HCT116 (cell line): ENCODE data around the gene TOX4. TPM values are rescaled to one million over a fixed set of nuclear protein-coding genes. Genes with fewer than 3 reads are reported as not detected.

ENCODE experiments used
- ATAC-seq: fragments of 200-7000 bp; cut with Tn5 transposase; 2 replicates; pipeline ENCODE4 v1.9.1; 2020; ENCODE audit warnings: mild to moderate bottlenecking, moderate library complexity
- BruUV-seq: library from RNA; stranded (reverse); fragments of 400-500 nt; replicated peaks from 2 replicates; lab custom pipeline; 2021; lab: Mats Ljungman, UMichigan
- CTCF ChIA-PET: fragments of 300-600 bp; sonication (Branson Sonifier 250); formaldehyde crosslinking; loops from one replicate; lab custom pipeline; 2021; ENCODE audit warnings: antibody characterized with exemption; lab: Charles Lee
- POLR2A ChIA-PET: fragments of 300-600, 350-600 bp; sonication (Branson Sonifier 250); formaldehyde crosslinking; loops from one replicate; lab custom pipeline; 2021; ENCODE audit warnings: antibody characterized with exemption; lab: Charles Lee
- RAD21 ChIA-PET, 2 experiments: fragments of 300-600 bp; sonication (Branson Sonifier 250); formaldehyde crosslinking; loops; one replicate each; lab custom pipeline; 2023; ENCODE audit warnings: low total read pairs in 2 of 2; ENCODE audit not compliant: uncharacterized antibody in 2 of 2, unreplicated experiment in 2 of 2, low non-redundant PET in 1 of 2; lab: Charles Lee
- DNase-seq: peaks from one replicate; pipeline ENCODE4 v3.0.0-alpha.2; 2010; ENCODE audit warnings: low read depth, low spot score
- H2AFZ ChIP-seq: fragments of 200-600 bp; shearing (Covaris generic), sonication (generic); 2 replicates; pipeline ENCODE4 v1.6.1; 2017; ENCODE audit warnings: low read depth, mixed run types, mixed read lengths, antibody characterized with exemption, low read length; ENCODE audit not compliant: poor library complexity, severe bottlenecking
- H3K27ac ChIP-seq: 2 replicates; pipeline ENCODE4 v1.5.1; 2012; ENCODE audit warnings: low read depth, low read length
- H3K27me3 ChIP-seq: fragments of 200-600 bp; sonication (generic); 2 replicates; pipeline ENCODE4 v1.6.1; 2016; ENCODE audit warnings: mixed run types, low read length, mixed read lengths; ENCODE audit not compliant: insufficient read depth
- H3K36me3 ChIP-seq, 2 experiments: fragments of 200-500 bp in 1 of 2; fragments of 200-600 bp in 1 of 2; sonication (Bioruptor generic) in 1 of 2; sonication (generic) in 1 of 2; 2 replicates each; pipeline versions ENCODE4 v1.5.1 to v1.6.1; 2014 to 2016; ENCODE audit warnings: low read length in 2 of 2, inconsistent platforms in 1 of 2, mixed read lengths in 1 of 2, mixed run types in 1 of 2; ENCODE audit not compliant: insufficient read depth in 2 of 2, control insufficient read depth in 1 of 2
- H3K4me1 ChIP-seq, 2 experiments: fragments of 200-600 bp in 1 of 2; sonication (generic) in 1 of 2; 2 replicates each; pipeline versions ENCODE4 v1.5.1 to v1.6.1; 2012 to 2017; ENCODE audit warnings: low read length in 2 of 2, inconsistent platforms in 1 of 2, mild to moderate bottlenecking in 1 of 2, mixed read lengths in 1 of 2, mixed run types in 1 of 2, moderate library complexity in 1 of 2; ENCODE audit not compliant: insufficient read depth in 2 of 2, control insufficient read depth in 1 of 2
- H3K4me2 ChIP-seq: fragments of 200-600 bp; sonication (generic); 2 replicates; pipeline ENCODE4 v1.6.1; 2017; ENCODE audit warnings: mixed run types, low read length, mixed read lengths
- H3K4me3 ChIP-seq, 2 experiments: fragments of 200-600 bp in 1 of 2; sonication (generic) in 1 of 2; replicated peaks in 1 of 2; 2 replicates each; pipeline ENCODE4 v1.5.1; 2011 to 2016; ENCODE audit warnings: low read length in 2 of 2, control low read depth in 1 of 2, low read depth in 1 of 2, mild to moderate bottlenecking in 1 of 2, mixed read lengths in 1 of 2, mixed run types in 1 of 2
- H3K79me2 ChIP-seq: fragments of 200-600 bp; sonication (generic); 2 replicates; pipeline ENCODE4 v1.6.1; 2017; ENCODE audit warnings: mild to moderate bottlenecking, mixed run types, low read length, moderate library complexity, mixed read lengths; ENCODE audit not compliant: insufficient read depth
- H3K9ac ChIP-seq: fragments of 200-600 bp; sonication (generic); 2 replicates; pipeline ENCODE4 v1.6.1; 2016; ENCODE audit warnings: low read length, mixed read lengths
- H3K9me2 ChIP-seq: fragments of 200-600 bp; sonication (generic), shearing (Covaris generic); 2 replicates; pipeline ENCODE4 v1.6.1; 2017; ENCODE audit warnings: mixed run types, mild to moderate bottlenecking, moderate library complexity; ENCODE audit not compliant: insufficient read depth
- H3K9me3 ChIP-seq, 2 experiments: fragments of 200-500 bp in 1 of 2; fragments of 200-600 bp in 1 of 2; sonication (Bioruptor generic) in 1 of 2; sonication (generic) in 1 of 2; 2 replicates each; pipeline ENCODE4 v1.6.1; 2014 to 2017; ENCODE audit warnings: low read length in 2 of 2, mixed read lengths in 2 of 2, inconsistent platforms in 1 of 2, low read depth in 1 of 2, mild to moderate bottlenecking in 1 of 2, mixed run types in 1 of 2, moderate library complexity in 1 of 2; ENCODE audit not compliant: control insufficient read depth in 1 of 2, insufficient read depth in 1 of 2
- H4K20me1 ChIP-seq: fragments of 200-600 bp; sonication (generic), shearing (Covaris generic); 2 replicates; pipeline ENCODE4 v1.6.1; 2017; ENCODE audit warnings: mixed run types, mild to moderate bottlenecking, moderate library complexity; ENCODE audit not compliant: insufficient read depth
- CBX3 ChIP-seq: IDR thresholded peaks from 2 replicates; pipeline ENCODE4 v1.6.1; 2012; ENCODE audit warnings: low read depth
- EGR1 ChIP-seq: IDR thresholded peaks from 2 replicates; pipeline ENCODE4 v1.6.1; 2012; ENCODE audit warnings: low read depth
- ELF1 ChIP-seq: IDR thresholded peaks from 2 replicates; pipeline ENCODE4 v1.6.1; 2012; ENCODE audit warnings: low read depth, borderline replicate concordance
- EZH2 ChIP-seq: fragments of 200-600 bp; sonication (generic); IDR thresholded peaks from 2 replicates; pipeline ENCODE4 v1.6.1; 2017; ENCODE audit warnings: antibody characterized with exemption, mixed run types
- EZH2phosphoT487 ChIP-seq: fragments of 200-600 bp; IDR thresholded peaks from 2 replicates; pipeline ENCODE4 v1.6.1; 2018; ENCODE audit warnings: antibody characterized with exemption, borderline replicate concordance
- FOSL1 ChIP-seq: IDR thresholded peaks from 2 replicates; pipeline ENCODE4 v1.6.1; 2012; ENCODE audit warnings: low read depth
- JUND ChIP-seq: IDR thresholded peaks from 2 replicates; pipeline ENCODE4 v1.6.1; 2012
- POLR2A ChIP-seq: IDR thresholded peaks from 2 replicates; pipeline ENCODE4 v1.7.0; 2011; ENCODE audit warnings: borderline replicate concordance; ENCODE audit not compliant: insufficient read depth, insufficient read length; ENCODE audit errors: extremely low read depth
- RAD21 ChIP-seq: IDR thresholded peaks from 2 replicates; pipeline ENCODE4 v1.6.1; 2012; ENCODE audit warnings: low read depth, mild to moderate bottlenecking
- SIN3A ChIP-seq: IDR thresholded peaks from 2 replicates; pipeline ENCODE4 v1.6.1; 2012; ENCODE audit warnings: low read depth
- TCF7L2 ChIP-seq: IDR thresholded peaks from 2 replicates; pipeline ENCODE4 v1.7.0; 2011; ENCODE audit warnings: borderline replicate concordance, inconsistent platforms; ENCODE audit not compliant: insufficient read depth, insufficient read length; ENCODE audit errors: extremely low read depth
- ZFX ChIP-seq: fragments of 450-650 bp; IDR thresholded peaks from 2 replicates; pipeline ENCODE4 v1.6.1; 2017
- ZNF274 ChIP-seq: fragments of 200-500 bp; sonication (Bioruptor generic); IDR thresholded peaks from 2 replicates; pipeline ENCODE4 v1.6.1; 2014; ENCODE audit warnings: mild to moderate bottlenecking, low read depth, low read length, inconsistent platforms
- intact Hi-C: fragments of 100-400 bp; cut with micrococcal nuclease; formaldehyde crosslinking; loops from 2 replicates; pipeline ENCODE4 v1.10.0; 2022
- total RNA-seq: library from RNA; stranded (reverse); gene quantifications from one replicate; pipeline ENCODE4 v1.2.1, GENCODE V29; 2021; ENCODE audit not compliant: unreplicated experiment
- TF ChIP-seq, protein P1 (sequence below): IDR thresholded peaks from 2 replicates; pipeline ENCODE4 v1.6.1; 2012

The TOX4 gene
- total RNA-seq, 1 experiment from 2014 or later, result 58.5 TPM

- no peak overlapping the region for H3K27ac ChIP-seq
- no peaks in the 10 kb centered on the region for H3K4me1 ChIP-seq
- RAD21 ChIA-PET, result no interaction called here
- H3K79me2 ChIP-seq, result peaks cover 68% of the 10 kb centered on the region
- H2AFZ ChIP-seq, result no peak overlapping the region
- no peak overlapping the region for H3K4me2 ChIP-seq
- CTCF ChIA-PET, result no interaction called here
- no peak overlapping the region for H3K9ac ChIP-seq
- POLR2A ChIA-PET, result interaction anchor here (1.0 kb wide), 1 partner anchor 9 kb away, joined by 3 read pairs; the partner anchor contains the start of gene METTL3
- H3K36me3 ChIP-seq, result peaks cover 39 to 59% of the 10 kb centered on the region in 2 experiments
- no peak for TF ChIP-seq SIN3A
- no peak for TF ChIP-seq POLR2A
- TF ChIP-seq EGR1, result no peak
- TF ChIP-seq ZNF274, result no peak
- TF ChIP-seq ELF1, result no peak
- no peak for TF ChIP-seq CBX3
- TF ChIP-seq, protein P1, sequence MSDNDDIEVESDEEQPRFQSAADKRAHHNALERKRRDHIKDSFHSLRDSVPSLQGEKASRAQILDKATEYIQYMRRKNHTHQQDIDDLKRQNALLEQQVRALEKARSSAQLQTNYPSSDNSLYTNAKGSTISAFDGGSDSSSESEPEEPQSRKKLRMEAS, result no peak
- no peak for TF ChIP-seq EZH2
- TF ChIP-seq ZFX, result no peak
- no peak for TF ChIP-seq FOSL1
- H3K27me3 ChIP-seq, result no peaks in the 10 kb centered on the region
- no peak overlapping the region for H3K4me3 ChIP-seq
- DNase-seq (no peak), ATAC-seq (no peak)
- peaks cover 6% of the 10 kb centered on the region; the same call in 1 of the 2 replicates for H4K20me1 ChIP-seq
- no TSS peak for BruUV-seq
- intact Hi-C loops, result no loop called here
- no peaks in the 10 kb centered on the region for H3K9me3 ChIP-seq
- H3K9me2 ChIP-seq, result no peaks in the 10 kb centered on the region
Measured at GRCh38 chr14:21501568-21501967, 24.6 kb downstream of the TOX4 start.

DNA sequence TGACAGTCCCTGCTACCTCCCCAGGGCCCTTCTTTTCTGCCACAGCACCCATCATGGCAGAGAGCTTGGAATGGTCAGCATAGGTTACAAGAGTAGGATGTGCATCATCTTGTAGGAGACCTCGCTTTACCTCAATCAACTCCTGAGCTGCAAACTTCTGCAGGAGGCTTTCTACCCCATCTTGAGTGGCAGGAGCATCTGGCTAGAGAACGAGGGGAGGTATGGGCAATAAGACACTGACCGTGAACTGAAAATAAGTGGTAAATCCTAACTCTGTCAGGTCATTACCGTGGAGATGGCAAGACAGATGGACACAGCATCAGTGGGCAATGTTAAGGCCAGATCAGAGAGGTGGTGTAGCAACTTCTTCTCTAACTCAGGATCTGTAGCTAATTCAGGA lies 26.4 kb downstream of the TOX4 start:
- H3K36me3 ChIP-seq, result peaks cover 36 to 55% of the 10 kb centered on the region in 2 experiments
- ATAC-seq, result no peak
- H3K27ac ChIP-seq, result no peak overlapping the region
- peaks cover 82% of the 10 kb centered on the region for H3K79me2 ChIP-seq
- peaks cover 6% of the 10 kb centered on the region; the same call in 1 of the 2 replicates for H4K20me1 ChIP-seq
- no peak overlapping the region for H3K9ac ChIP-seq
- H3K4me1 ChIP-seq, result no peaks in the 10 kb centered on the region
- no peak overlapping the region for H3K4me3 ChIP-seq
- no peak overlapping the region for H3K4me2 ChIP-seq
- no peaks in the 10 kb centered on the region for H3K27me3 ChIP-seq
- no peak overlapping the region for H2AFZ ChIP-seq
- BruUV-seq, result no TSS peak
- ChIA-PET CTCF (interaction anchor here (0.6 kb wide), 1 partner anchor 27 kb away, joined by 6 read pairs; the partner anchor contains the start of genes RAB2B and TOX4), POLR2A (interaction anchor here (0.6 kb wide), 1 partner anchor 8 kb away, joined by 3 read pairs; no protein-coding TSS in a partner anchor), RAD21 (no interaction called here)
- H3K9me3 ChIP-seq, result no peaks in the 10 kb centered on the region
- TF ChIP-seq RAD21 (no peak), EZH2phosphoT487 (no peak), JUND (no peak), TCF7L2 (no peak)
- H3K9me2 ChIP-seq, result no peaks in the 10 kb centered on the region
- intact Hi-C loops, result no loop called here
- DNase-seq, result no peak
